Measurements from ENCODE around the gene OR56B1.

OR56B1 gene

DNA sequence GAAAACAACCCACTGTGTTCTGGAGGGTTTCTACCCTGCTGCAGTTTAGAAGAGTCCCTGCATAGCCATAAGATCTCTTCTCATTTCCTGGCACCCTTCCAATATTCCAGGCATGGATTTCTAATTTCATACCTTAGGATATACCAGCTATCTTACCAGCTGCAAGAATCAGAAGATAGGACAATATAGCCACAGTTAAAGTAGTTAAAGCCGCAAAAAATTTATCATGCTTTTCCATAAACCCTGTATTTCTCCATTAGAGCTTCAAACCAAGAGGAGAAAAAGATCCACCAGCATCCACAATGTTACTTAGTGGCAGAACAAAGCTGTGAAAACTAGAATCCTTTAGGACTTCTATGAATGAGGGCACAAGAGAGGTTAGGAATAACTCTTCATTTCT is 8.6 kb upstream of the OR56B1 start:
- no peaks in the 10 kb centered on the region for H3K9me3 ChIP-seq (ENCODE audit: insufficient read depth, low read length)
- TF ChIP-seq SUZ12 (IDR thresholded peaks at IDR 0.05; ENCODE audit: extremely low read depth, insufficient read depth, insufficient read length) (no peak), YY1 (IDR thresholded peaks at IDR 0.05; ENCODE audit: insufficient read depth, insufficient read length) (no peak), ZNF274 (IDR thresholded peaks at IDR 0.05; ENCODE audit: low read depth, low read length) (no peak)
- H3K9ac ChIP-seq (ENCODE audit: insufficient read length, low read depth): no peak overlapping the region
- no peaks in the 10 kb centered on the region for H3K27me3 ChIP-seq (ENCODE audit: insufficient read depth, insufficient read length)
- no peak overlapping the region for H3K4me3 ChIP-seq (ENCODE audit: insufficient read length, low read depth)
- DNase-seq (ENCODE audit: low read depth, low spot score): no peak
- H3K4me1 ChIP-seq (ENCODE audit: insufficient read depth, insufficient read length): no peaks in the 10 kb centered on the region
- no peaks in the 10 kb centered on the region for H3K36me3 ChIP-seq (ENCODE audit: insufficient read depth, insufficient read length, low read length)

DNA sequence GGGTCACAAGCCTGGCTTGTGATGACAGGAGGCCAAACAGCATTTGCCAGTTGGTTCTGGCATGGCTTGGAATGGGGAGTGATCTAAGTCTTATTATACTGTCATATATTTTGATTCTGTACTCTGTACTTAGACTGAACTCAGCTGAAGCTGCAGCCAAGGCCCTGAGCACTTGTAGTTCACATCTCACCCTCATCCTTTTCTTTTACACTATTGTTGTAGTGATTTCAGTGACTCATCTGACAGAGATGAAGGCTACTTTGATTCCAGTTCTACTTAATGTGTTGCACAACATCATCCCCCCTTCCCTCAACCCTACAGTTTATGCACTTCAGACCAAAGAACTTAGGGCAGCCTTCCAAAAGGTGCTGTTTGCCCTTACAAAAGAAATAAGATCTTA is 843 bp downstream of the OR56B1 start:
- no peaks in the 10 kb centered on the region for H3K9me3 ChIP-seq (ENCODE audit: insufficient read depth, low read length)
- TF ChIP-seq SUZ12 (IDR thresholded peaks at IDR 0.05; ENCODE audit: extremely low read depth, insufficient read depth, insufficient read length) (no peak), ZNF274 (IDR thresholded peaks at IDR 0.05; ENCODE audit: low read depth, low read length) (no peak), YY1 (IDR thresholded peaks at IDR 0.05; ENCODE audit: insufficient read depth, insufficient read length) (no peak)
- no peak overlapping the region for H3K9ac ChIP-seq (ENCODE audit: insufficient read length, low read depth)
- no peaks in the 10 kb centered on the region for H3K4me1 ChIP-seq (ENCODE audit: insufficient read depth, insufficient read length)
- H3K4me3 ChIP-seq (ENCODE audit: insufficient read length, low read depth): no peak overlapping the region
- DNase-seq (ENCODE audit: low read depth, low spot score): no peak
- H3K27me3 ChIP-seq (ENCODE audit: insufficient read depth, insufficient read length): no peaks in the 10 kb centered on the region
- H3K36me3 ChIP-seq (ENCODE audit: insufficient read depth, insufficient read length, low read length): no peaks in the 10 kb centered on the region

DNA sequence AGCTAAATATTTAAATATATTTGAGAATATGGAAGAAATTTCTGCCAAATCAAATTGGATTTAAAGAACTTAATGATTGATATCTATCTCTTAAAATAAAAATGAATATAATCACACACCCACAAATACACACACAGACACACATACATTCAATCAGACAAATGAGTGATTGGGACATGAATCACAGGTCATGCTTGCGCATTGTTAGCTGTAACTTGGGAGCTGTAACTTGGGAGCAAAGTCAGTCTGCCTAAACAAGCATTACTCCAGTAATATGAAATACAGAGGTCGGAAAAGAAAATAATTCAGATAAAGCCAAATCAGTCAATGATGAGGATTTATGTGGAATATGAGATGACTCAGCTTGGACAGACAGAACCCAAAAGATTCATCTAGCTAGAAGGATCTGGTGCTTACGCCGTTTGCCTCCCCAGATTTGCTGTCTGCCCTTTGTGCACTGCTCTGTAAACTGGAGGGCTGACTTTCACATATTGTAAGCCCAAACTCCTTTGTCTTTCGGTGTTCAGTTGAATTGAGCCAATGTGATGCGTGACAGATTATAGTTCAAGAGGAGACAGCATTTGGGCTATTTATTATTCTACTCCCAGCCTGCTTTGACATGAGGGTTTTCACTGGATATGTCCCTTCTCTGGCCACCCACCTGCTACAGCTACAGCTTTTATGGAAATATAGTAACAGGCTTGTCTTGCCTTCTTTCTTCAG is 1.6 kb downstream of the OR56B1 start:
- DNase-seq (ENCODE audit: low read depth, low spot score): no peak
- TF ChIP-seq SUZ12 (IDR thresholded peaks at IDR 0.05; ENCODE audit: extremely low read depth, insufficient read depth, insufficient read length): no peak
- no peak for TF ChIP-seq YY1 (IDR thresholded peaks at IDR 0.05; ENCODE audit: insufficient read depth, insufficient read length)
- no peak for TF ChIP-seq ZNF274 (IDR thresholded peaks at IDR 0.05; ENCODE audit: low read depth, low read length)
- no peaks in the 10 kb centered on the region for H3K36me3 ChIP-seq (ENCODE audit: insufficient read depth, insufficient read length, low read length)
- H3K27me3 ChIP-seq (ENCODE audit: insufficient read depth, insufficient read length): no peaks in the 10 kb centered on the region
- H3K4me1 ChIP-seq (ENCODE audit: insufficient read depth, insufficient read length): no peaks in the 10 kb centered on the region
- H3K9me3 ChIP-seq (ENCODE audit: insufficient read depth, low read length): no peaks in the 10 kb centered on the region
- H3K9ac ChIP-seq (ENCODE audit: insufficient read length, low read depth): no peak overlapping the region
- H3K4me3 ChIP-seq (ENCODE audit: insufficient read length, low read depth): no peak overlapping the region

DNA sequence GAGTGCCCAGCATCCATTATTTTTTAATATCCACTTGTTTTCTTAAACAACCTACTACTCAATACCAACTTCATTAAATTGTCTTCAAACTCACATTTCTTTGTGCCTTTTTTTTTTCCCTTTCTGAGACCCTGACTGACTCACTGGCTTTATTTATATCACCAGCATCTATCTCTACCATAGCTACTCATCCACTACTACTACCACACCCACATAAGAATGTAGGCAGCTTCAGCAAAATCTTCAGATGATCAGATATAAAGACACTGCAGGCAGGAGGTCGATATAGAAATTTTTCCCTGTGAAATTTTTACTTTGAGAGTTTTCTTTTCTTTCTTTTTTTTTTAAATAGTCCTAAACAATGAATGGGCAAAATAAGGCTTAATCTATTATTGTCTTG is 2.2 kb downstream of the OR56B1 start:
- H3K36me3 ChIP-seq (ENCODE audit: insufficient read depth, insufficient read length, low read length): no peaks in the 10 kb centered on the region
- H3K4me1 ChIP-seq (ENCODE audit: insufficient read depth, insufficient read length): no peaks in the 10 kb centered on the region
- no peaks in the 10 kb centered on the region for H3K9me3 ChIP-seq (ENCODE audit: insufficient read depth, low read length)
- no peak for DNase-seq (ENCODE audit: low read depth, low spot score)
- no peak overlapping the region for H3K4me3 ChIP-seq (ENCODE audit: insufficient read length, low read depth)
- H3K27me3 ChIP-seq (ENCODE audit: insufficient read depth, insufficient read length): no peaks in the 10 kb centered on the region
- TF ChIP-seq YY1 (IDR thresholded peaks at IDR 0.05; ENCODE audit: insufficient read depth, insufficient read length) (no peak), ZNF274 (IDR thresholded peaks at IDR 0.05; ENCODE audit: low read depth, low read length) (no peak), SUZ12 (IDR thresholded peaks at IDR 0.05; ENCODE audit: extremely low read depth, insufficient read depth, insufficient read length) (no peak)
- no peak overlapping the region for H3K9ac ChIP-seq (ENCODE audit: insufficient read length, low read depth)

DNA sequence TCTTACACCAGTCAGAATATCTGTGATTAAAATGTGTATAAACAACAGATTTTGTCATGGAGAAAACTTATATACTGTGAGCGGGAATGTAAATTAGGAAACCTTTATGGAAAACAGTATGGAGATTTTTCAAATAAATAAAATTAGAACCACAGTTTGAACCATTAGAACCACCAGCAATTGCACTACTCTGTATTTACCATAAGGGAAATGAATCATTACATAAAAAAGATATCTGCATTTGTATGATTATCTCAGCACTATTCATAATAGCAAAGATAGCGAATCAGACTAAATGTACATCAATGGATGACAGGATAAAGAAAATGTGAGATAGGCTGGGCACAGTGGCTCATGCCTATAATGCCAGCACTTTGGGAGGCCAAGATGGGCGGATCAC is 10.4 kb downstream of the OR56B1 start:
- no peak for DNase-seq (ENCODE audit: low read depth, low spot score)
- no peak overlapping the region for H3K4me3 ChIP-seq (ENCODE audit: insufficient read length, low read depth)

DNA sequence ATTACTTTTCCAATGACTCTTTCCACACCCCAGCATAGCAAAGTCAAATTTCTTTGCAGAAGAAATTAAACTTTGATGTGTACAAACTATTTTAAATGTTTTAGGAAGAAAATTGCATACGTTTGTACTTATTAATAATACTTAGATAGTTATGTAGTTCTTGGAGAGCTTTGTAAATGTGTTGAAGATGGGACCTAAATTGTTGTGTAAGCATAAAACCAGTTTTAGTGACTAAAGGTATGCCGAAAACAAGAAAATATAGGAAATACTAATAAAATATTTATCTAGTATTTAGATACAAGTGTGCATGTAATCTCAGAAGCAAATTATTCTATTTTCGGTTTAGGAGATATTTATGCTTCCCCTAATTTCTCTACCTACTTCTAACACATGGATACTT is 13.6 kb downstream of the OR56B1 start:
- DNase-seq (ENCODE audit: low read depth, low spot score): no peak
- Histone ChIP-seq H3K27me3 (ENCODE audit: insufficient read depth, insufficient read length) (no peaks in the 10 kb centered on the region), H3K9ac (ENCODE audit: insufficient read length, low read depth) (no peak overlapping the region), H3K4me3 (ENCODE audit: insufficient read length, low read depth) (no peak overlapping the region), H3K36me3 (ENCODE audit: insufficient read depth, insufficient read length, low read length) (no peaks in the 10 kb centered on the region), H3K4me1 (ENCODE audit: insufficient read depth, insufficient read length) (no peaks in the 10 kb centered on the region), H3K9me3 (ENCODE audit: insufficient read depth, low read length) (no peaks in the 10 kb centered on the region)
- no peak for TF ChIP-seq SUZ12 (IDR thresholded peaks at IDR 0.05; ENCODE audit: extremely low read depth, insufficient read depth, insufficient read length)
- TF ChIP-seq YY1 (IDR thresholded peaks at IDR 0.05; ENCODE audit: insufficient read depth, insufficient read length): no peak
- TF ChIP-seq ZNF274 (IDR thresholded peaks at IDR 0.05; ENCODE audit: low read depth, low read length): no peak

More for the DNA sequence above, 10.4 kb downstream of the OR56B1 start:
- Histone ChIP-seq H3K9ac (ENCODE audit: insufficient read length, low read depth) (no peak overlapping the region), H3K4me1 (ENCODE audit: insufficient read depth, insufficient read length) (no peaks in the 10 kb centered on the region), H3K36me3 (ENCODE audit: insufficient read depth, insufficient read length, low read length) (no peaks in the 10 kb centered on the region), H3K9me3 (ENCODE audit: insufficient read depth, low read length) (no peaks in the 10 kb centered on the region), H3K27me3 (ENCODE audit: insufficient read depth, insufficient read length) (no peaks in the 10 kb centered on the region)
- TF ChIP-seq SUZ12 (IDR thresholded peaks at IDR 0.05; ENCODE audit: extremely low read depth, insufficient read depth, insufficient read length) (no peak), YY1 (IDR thresholded peaks at IDR 0.05; ENCODE audit: insufficient read depth, insufficient read length) (no peak), ZNF274 (IDR thresholded peaks at IDR 0.05; ENCODE audit: low read depth, low read length) (no peak)

DNA sequence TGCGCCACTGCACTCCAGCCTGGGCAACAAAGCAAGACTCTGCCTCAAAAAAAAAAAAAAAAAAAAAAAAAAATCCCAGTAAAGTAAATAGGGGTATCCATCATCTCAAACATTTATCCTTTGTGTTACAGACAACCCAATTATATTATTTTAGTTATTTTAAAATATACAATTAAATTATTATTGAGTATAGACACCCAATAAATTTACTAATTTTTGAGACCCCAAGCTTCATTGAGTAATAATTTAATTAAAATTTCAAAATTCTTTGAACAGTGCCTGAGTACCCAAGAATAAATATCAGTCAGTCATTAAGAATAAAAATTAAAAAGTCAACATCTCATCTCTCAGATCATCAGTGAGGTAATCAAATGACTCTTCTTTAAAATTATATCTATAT is 17.7 kb downstream of the OR56B1 start, which contains the start of gene OR52N4:
OR52N4 (plus strand) TSS at position 301 of the 400 bp plus-strand sequence. CDS start 498 bp downstream, outside the sequence.
- Histone ChIP-seq H3K9ac (ENCODE audit: insufficient read length, low read depth) (no peak within 1 kb of the TSS), H3K4me3 (ENCODE audit: insufficient read length, low read depth) (no peak within 1 kb of the TSS), H3K9me3 (ENCODE audit: insufficient read depth, low read length) (no peaks in the 10 kb centered on the region), H3K4me1 (ENCODE audit: insufficient read depth, insufficient read length) (no peaks in the 10 kb centered on the region), H3K27me3 (ENCODE audit: insufficient read depth, insufficient read length) (no peaks in the 10 kb centered on the region), H3K36me3 (ENCODE audit: insufficient read depth, insufficient read length, low read length) (no peaks in the 10 kb centered on the region)
- no peak for DNase-seq (ENCODE audit: low read depth, low spot score)
- TF ChIP-seq YY1 (IDR thresholded peaks at IDR 0.05; ENCODE audit: insufficient read depth, insufficient read length) (no peak), SUZ12 (IDR thresholded peaks at IDR 0.05; ENCODE audit: extremely low read depth, insufficient read depth, insufficient read length) (no peak)

Data from NT2/D1 (cell line).